OCI-LY1 (cell line): ENCODE results near the gene FAM199X.

ENCODE experiments used
- H2AFZ ChIP-seq: fragments of 200-600 bp; sonication (generic), shearing (Covaris generic); 2 replicates; pipeline ENCODE4 v1.6.0; 2014; ENCODE audit warnings: antibody characterized with exemption, mild to moderate bottlenecking, low read length
- H3F3A ChIP-seq: fragments of 200-600 bp; sonication (generic), shearing (Covaris generic); 2 replicates; pipeline ENCODE4 v1.6.0; 2014; ENCODE audit warnings: mild to moderate bottlenecking, antibody characterized with exemption, low read length, moderate library complexity; ENCODE audit not compliant: insufficient read depth
- H3K27ac ChIP-seq: fragments of 200-600 bp; sonication (generic); 2 replicates; pipeline ENCODE4 v1.5.1; 2014; ENCODE audit warnings: low read length, mixed run types, mild to moderate bottlenecking, low read depth; ENCODE audit not compliant: poor library complexity, severe bottlenecking
- H3K27me3 ChIP-seq: fragments of 200-600 bp; sonication (generic); 2 replicates; pipeline ENCODE4 v1.6.0; 2014; ENCODE audit warnings: antibody characterized with exemption, mild to moderate bottlenecking, low read length, moderate library complexity; ENCODE audit not compliant: insufficient read depth
- H3K36me3 ChIP-seq: fragments of 200-600 bp; sonication (generic); 2 replicates; pipeline ENCODE4 v1.6.1; 2014; ENCODE audit warnings: mild to moderate bottlenecking, antibody characterized with exemption, low read length, moderate library complexity, mixed read lengths; ENCODE audit not compliant: insufficient read depth
- H3K4me1 ChIP-seq: fragments of 200-600 bp; sonication (generic); 2 replicates; pipeline ENCODE4 v1.5.1; 2014; ENCODE audit warnings: mild to moderate bottlenecking, low read length, moderate library complexity; ENCODE audit not compliant: insufficient read depth, severe bottlenecking
- H3K4me2 ChIP-seq: fragments of 200-600 bp; sonication (generic), shearing (Covaris generic); 2 replicates; pipeline ENCODE4 v1.6.1; 2014; ENCODE audit warnings: low read length
- H3K4me3 ChIP-seq: fragments of 200-600 bp; sonication (generic); 2 replicates; pipeline ENCODE4 v1.5.1; 2014; ENCODE audit warnings: low read length, low read depth, mild to moderate bottlenecking, mixed read lengths; ENCODE audit not compliant: poor library complexity, severe bottlenecking
- H3K79me2 ChIP-seq: fragments of 200-600 bp; shearing (Covaris generic); 2 replicates; pipeline ENCODE4 v1.6.1; 2016; ENCODE audit warnings: mixed run types, low read length, mixed read lengths; ENCODE audit not compliant: insufficient read depth
- H3K9ac ChIP-seq: fragments of 200-600 bp; sonication (generic), shearing (Covaris generic); 2 replicates; pipeline ENCODE4 v1.6.1; 2014; ENCODE audit warnings: mild to moderate bottlenecking, low read length, mixed read lengths
- H3K9me2 ChIP-seq: fragments of 200-600 bp; sonication (generic), shearing (Covaris generic); 2 replicates; pipeline ENCODE4 v1.6.1; 2014; ENCODE audit warnings: low read depth, mild to moderate bottlenecking, low read length, mixed read lengths
- H3K9me3 ChIP-seq: fragments of 200-600 bp; shearing (Covaris generic); 2 replicates; pipeline ENCODE4 v1.6.1; 2014; ENCODE audit warnings: low read length, mixed read lengths
- H4K20me1 ChIP-seq: fragments of 200-600 bp; sonication (generic), shearing (Covaris generic); 2 replicates; pipeline ENCODE4 v1.6.0; 2016; ENCODE audit warnings: mild to moderate bottlenecking, low read length; ENCODE audit not compliant: insufficient read depth
- CTCF ChIP-seq: fragments of 200-600 bp; sonication (generic), shearing (Covaris generic); IDR thresholded peaks from 2 replicates; pipeline ENCODE4 v1.5.1; 2017; ENCODE audit warnings: mild to moderate bottlenecking, antibody characterized with exemption, low read length, moderate library complexity, mixed read lengths
- EZH2 ChIP-seq: fragments of 200-600 bp; sonication (generic), shearing (Covaris generic); IDR thresholded peaks from 2 replicates; pipeline ENCODE4 v1.8.0; 2017; ENCODE audit warnings: borderline replicate concordance, mixed run types, mild to moderate bottlenecking, antibody characterized with exemption, low read length, moderate library complexity, mixed read lengths

FAM199X gene

GRCh38 chrX:104193485-104193884, 27.2 kb downstream of the FAM199X start:
- no peaks in the 10 kb centered on the region for H3K27me3 ChIP-seq
- no peaks in the 10 kb centered on the region for H3K9me3 ChIP-seq
- H3K4me2 ChIP-seq: no peak overlapping the region
- no peak overlapping the region for H2AFZ ChIP-seq
- no peak overlapping the region for H3K4me3 ChIP-seq
- H3K36me3 ChIP-seq: peaks cover 11% of the 10 kb centered on the region
- H3K79me2 ChIP-seq: no peaks in the 10 kb centered on the region
- H3K9ac ChIP-seq: no peak overlapping the region
- no peak overlapping the region for H3K27ac ChIP-seq
- no peaks in the 10 kb centered on the region for H3K4me1 ChIP-seq
- no peak for TF ChIP-seq EZH2
- no peak for TF ChIP-seq CTCF
- H4K20me1 ChIP-seq: no peaks in the 10 kb centered on the region
- H3F3A ChIP-seq: no peaks in the 10 kb centered on the region
- H3K9me2 ChIP-seq: no peaks in the 10 kb centered on the region

- no peak overlapping the region for H3K27ac ChIP-seq
- H3K36me3 ChIP-seq: no peaks in the 10 kb centered on the region; the same call in 1 of the 2 replicates
- H3K4me2 ChIP-seq: no peak overlapping the region
These were observed 28.8 kb downstream of the FAM199X start for GRCh38 chrX:104195013-104195412.

GRCh38 chrX:104195489-104196084, 29.3 kb downstream of the FAM199X start:
- H3K27ac ChIP-seq: no peak overlapping the region
- no peaks in the 10 kb centered on the region for H3K79me2 ChIP-seq
- no peak overlapping the region for H3K9ac ChIP-seq
- H2AFZ ChIP-seq: no peak overlapping the region
- H3K27me3 ChIP-seq: no peaks in the 10 kb centered on the region
- no peaks in the 10 kb centered on the region; the same call in 1 of the 2 replicates for H3K36me3 ChIP-seq
- H3K9me2 ChIP-seq: no peaks in the 10 kb centered on the region
- TF ChIP-seq EZH2 (no peak), CTCF (peak; percentile 47)
- no peak overlapping the region for H3K4me2 ChIP-seq
- H3F3A ChIP-seq: no peaks in the 10 kb centered on the region
- H3K4me3 ChIP-seq: no peak overlapping the region
- no peaks in the 10 kb centered on the region for H3K9me3 ChIP-seq
- no peaks in the 10 kb centered on the region for H4K20me1 ChIP-seq
- H3K4me1 ChIP-seq: no peaks in the 10 kb centered on the region

More at GRCh38 chrX:104195013-104195412, 28.8 kb downstream of the FAM199X start:
- Histone ChIP-seq H3K4me3 (no peak overlapping the region), H3K79me2 (no peaks in the 10 kb centered on the region), H3K4me1 (no peaks in the 10 kb centered on the region), H2AFZ (no peak overlapping the region), H4K20me1 (no peaks in the 10 kb centered on the region), H3K9ac (no peak overlapping the region), H3K9me3 (no peaks in the 10 kb centered on the region), H3F3A (no peaks in the 10 kb centered on the region), H3K27me3 (no peaks in the 10 kb centered on the region), H3K9me2 (no peaks in the 10 kb centered on the region)
- TF ChIP-seq CTCF (no peak), EZH2 (no peak)
